BE2C (cell line): Measurements from ENCODE around the gene ADPRHL1.

ENCODE experiments used
- DNase-seq: peaks from one replicate; pipeline ENCODE4 v3.0.0-alpha.2; 2020
- H3K27me3 ChIP-seq: fragments of 250-450 bp; sonication (Bioruptor Pico); 2 replicates; pipeline ENCODE4 v1.5.1; 2020; ENCODE audit warnings: mild to moderate bottlenecking
- H3K36me3 ChIP-seq: fragments of 250-450 bp; sonication (Bioruptor Pico); 2 replicates; pipeline ENCODE4 v1.5.1; 2020; ENCODE audit warnings: mild to moderate bottlenecking
- H3K4me1 ChIP-seq: fragments of 250-450 bp; sonication (Bioruptor Pico); 2 replicates; pipeline ENCODE4 v1.5.1; 2020
- H3K4me3 ChIP-seq: 2 replicates; pipeline ENCODE4 v1.5.1; 2011; ENCODE audit warnings: low read depth, low read length
- H3K9me3 ChIP-seq: fragments of 250-450 bp; sonication (Bioruptor Pico); 2 replicates; pipeline ENCODE4 v1.5.1; 2020
- TF ChIP-seq, protein P1 (sequence below): IDR thresholded peaks from 2 replicates; pipeline ENCODE4 v1.5.1; 2012; ENCODE audit warnings: mild to moderate bottlenecking, low read depth, low read length

Gene ADPRHL1

GRCh38 chr13:113495494-113496210 lies 42.4 kb upstream of the ADPRHL1 start:
- H3K36me3 ChIP-seq = peaks cover 43% of the 10 kb centered on the region
- no peak for DNase-seq

DNA sequence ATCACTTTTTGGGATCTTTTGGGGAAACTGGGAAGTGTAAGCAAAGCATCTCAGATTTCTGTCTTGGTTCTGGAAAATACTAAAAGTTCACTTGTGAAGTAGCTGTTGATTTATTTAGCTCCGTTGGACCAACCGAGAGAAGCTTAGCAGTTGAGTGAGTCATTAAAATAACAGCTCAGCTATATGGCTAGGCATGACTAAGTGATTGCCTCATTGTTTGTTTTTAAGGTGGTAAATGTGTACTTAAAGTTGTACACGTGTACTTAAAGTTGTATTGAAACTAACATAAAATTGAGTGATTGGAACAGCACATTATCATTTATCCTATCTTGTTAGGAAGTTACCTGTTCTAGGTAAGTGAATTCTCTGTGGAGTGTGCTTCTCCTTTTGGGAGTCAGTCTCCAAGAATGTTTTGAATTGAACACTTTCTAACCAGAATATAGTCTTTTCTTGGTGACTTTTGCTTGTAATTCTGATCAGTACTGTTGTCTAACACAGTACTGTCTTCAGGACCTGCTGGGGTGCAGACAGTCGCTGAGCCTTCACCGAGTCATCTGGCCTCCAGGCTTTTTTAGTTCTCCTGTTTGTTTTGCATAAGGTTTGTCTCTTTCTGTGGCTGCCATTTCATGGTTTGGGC lies 40.1 kb upstream of the ADPRHL1 start:
- Histone ChIP-seq H3K27me3 (no peaks in the 10 kb centered on the region), H3K36me3 (peaks cover 27% of the 10 kb centered on the region)

More at GRCh38 chr13:113495494-113496210, 42.4 kb upstream of the ADPRHL1 start:
- Histone ChIP-seq H3K27me3 (no peaks in the 10 kb centered on the region), H3K4me1 (peaks cover 3% of the 10 kb centered on the region; the same call in 1 of the 2 replicates), H3K9me3 (no peaks in the 10 kb centered on the region), H3K4me3 (no peak overlapping the region)
- TF ChIP-seq, protein P1, sequence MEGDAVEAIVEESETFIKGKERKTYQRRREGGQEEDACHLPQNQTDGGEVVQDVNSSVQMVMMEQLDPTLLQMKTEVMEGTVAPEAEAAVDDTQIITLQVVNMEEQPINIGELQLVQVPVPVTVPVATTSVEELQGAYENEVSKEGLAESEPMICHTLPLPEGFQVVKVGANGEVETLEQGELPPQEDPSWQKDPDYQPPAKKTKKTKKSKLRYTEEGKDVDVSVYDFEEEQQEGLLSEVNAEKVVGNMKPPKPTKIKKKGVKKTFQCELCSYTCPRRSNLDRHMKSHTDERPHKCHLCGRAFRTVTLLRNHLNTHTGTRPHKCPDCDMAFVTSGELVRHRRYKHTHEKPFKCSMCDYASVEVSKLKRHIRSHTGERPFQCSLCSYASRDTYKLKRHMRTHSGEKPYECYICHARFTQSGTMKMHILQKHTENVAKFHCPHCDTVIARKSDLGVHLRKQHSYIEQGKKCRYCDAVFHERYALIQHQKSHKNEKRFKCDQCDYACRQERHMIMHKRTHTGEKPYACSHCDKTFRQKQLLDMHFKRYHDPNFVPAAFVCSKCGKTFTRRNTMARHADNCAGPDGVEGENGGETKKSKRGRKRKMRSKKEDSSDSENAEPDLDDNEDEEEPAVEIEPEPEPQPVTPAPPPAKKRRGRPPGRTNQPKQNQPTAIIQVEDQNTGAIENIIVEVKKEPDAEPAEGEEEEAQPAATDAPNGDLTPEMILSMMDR = no peak

DNA sequence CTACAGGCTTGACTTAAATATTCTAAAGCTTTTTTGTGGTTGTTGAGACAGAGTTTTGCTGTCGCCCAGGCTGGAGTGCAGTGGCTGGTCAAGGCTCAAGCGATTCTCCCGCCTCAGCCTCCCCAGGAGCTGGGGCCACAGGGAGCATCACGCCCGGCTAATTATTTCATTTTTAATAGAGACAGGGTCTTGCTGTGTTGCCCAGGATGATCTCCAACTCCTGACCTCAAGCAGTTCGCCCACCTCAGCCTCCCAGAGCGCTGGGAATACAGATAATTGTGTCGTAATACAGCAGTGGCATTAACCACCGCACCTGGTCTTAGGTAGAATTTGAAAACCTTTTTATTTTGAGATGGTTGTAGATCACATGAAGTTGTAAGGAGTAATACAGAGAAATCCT lies 38.7 kb upstream of the ADPRHL1 start:
- H3K36me3 ChIP-seq = peaks cover 17% of the 10 kb centered on the region
- TF ChIP-seq, protein P1 = no peak
- no peaks in the 10 kb centered on the region for H3K9me3 ChIP-seq
- DNase-seq = no peak
- no peaks in the 10 kb centered on the region for H3K27me3 ChIP-seq
- peak overlapping the region; percentile 76 for H3K4me3 ChIP-seq
- H3K4me1 ChIP-seq = peaks cover 18% of the 10 kb centered on the region

More for the DNA sequence above, 40.1 kb upstream of the ADPRHL1 start:
- no peak overlapping the region for H3K4me3 ChIP-seq
- H3K4me1 ChIP-seq = peaks cover 5% of the 10 kb centered on the region; the same call in 1 of the 2 replicates
- TF ChIP-seq, protein P1 = no peak
- DNase-seq = no peak
- no peaks in the 10 kb centered on the region for H3K9me3 ChIP-seq

DNA sequence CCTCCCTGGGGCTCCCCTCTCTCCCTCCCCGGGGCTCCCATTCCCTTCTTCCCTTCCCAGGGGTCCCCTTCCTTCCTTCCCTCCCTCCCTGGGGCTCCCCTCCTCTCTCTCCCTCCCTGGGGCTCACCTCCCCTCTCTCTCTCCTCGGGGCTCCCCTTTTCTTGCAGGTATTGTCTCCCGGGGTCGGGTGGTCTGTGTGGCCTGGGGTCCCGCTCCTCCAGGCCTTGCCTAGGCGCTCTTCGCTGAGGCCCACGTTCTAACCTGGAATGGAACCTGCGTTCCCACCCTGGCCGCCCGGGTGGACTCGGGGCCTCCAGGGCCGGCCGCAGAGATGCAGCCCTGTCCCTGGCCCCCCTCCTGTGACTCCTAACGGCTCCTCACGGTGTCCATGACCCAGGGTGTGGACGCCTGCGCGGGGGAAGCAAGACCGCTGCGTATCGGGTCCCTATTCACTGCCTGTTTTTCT lies 38.2 kb upstream of the ADPRHL1 start:
- Histone ChIP-seq H3K27me3 (no peaks in the 10 kb centered on the region), H3K4me3 (peak overlapping the region; percentile 76), H3K9me3 (no peaks in the 10 kb centered on the region), H3K4me1 (peaks cover 22% of the 10 kb centered on the region), H3K36me3 (peaks cover 12% of the 10 kb centered on the region)
- TF ChIP-seq, protein P1 = no peak
- DNase-seq = no peak

- Histone ChIP-seq H3K9me3 (no peaks in the 10 kb centered on the region), H3K4me1 (peaks cover 29% of the 10 kb centered on the region), H3K36me3 (peaks cover 8% of the 10 kb centered on the region; the same call in 1 of the 2 replicates), H3K4me3 (peak within 1 kb of the TSS; percentile 76), H3K27me3 (no peaks in the 10 kb centered on the region)
- TF ChIP-seq, protein P1 = no peak
- DNase-seq = peak; percentile 96
Measured at GRCh38 chr13:113490496-113491417, 37.5 kb upstream of the ADPRHL1 start, which contains the start of gene DCUN1D2. Gene DCUN1D2, minus strand, starts transcription at chr13:113490711. Its CDS starts 42 bp downstream, at chr13:113490669.
